IMR-90 (cell line): Measurements from ENCODE around the gene NSF. TPM values are rescaled to one million over a fixed set of nuclear protein-coding genes. Genes with fewer than 3 reads are reported as not detected.

Source experiments
- ATAC-seq: fragments of 200-7000 bp; cut with Tn5 transposase; 2 replicates; pipeline ENCODE4 v1.9.1; 2020; ENCODE audit warnings: low read depth, mild to moderate bottlenecking, moderate library complexity
- BruUV-seq: library from RNA; stranded (reverse); fragments of 400-500 nt; replicated peaks from 2 replicates; lab custom pipeline; 2021; lab: Mats Ljungman, UMichigan
- CTCF ChIA-PET: fragments of 300-600 bp; formaldehyde crosslinking; extraction: SDS; loops from one replicate; lab custom pipeline; 2021; ENCODE audit warnings: antibody characterized with exemption; lab: Yijun Ruan, JAX
- POLR2A ChIA-PET: fragments of 300-600 bp; sonication (Branson Sonifier 250); formaldehyde crosslinking; loops from one replicate; lab custom pipeline; 2022; ENCODE audit warnings: antibody characterized with exemption; ENCODE audit not compliant: unreplicated experiment; lab: Charles Lee
- DNase-seq: peaks from one replicate; pipeline ENCODE4 v3.0.0; 2013
- H2AFZ ChIP-seq: replicated peaks from 2 replicates; pipeline ENCODE3; 2013; ENCODE audit warnings: low read length, mild to moderate bottlenecking; ENCODE audit not compliant: poor library complexity
- H2AK5ac ChIP-seq: 2 replicates; pipeline ENCODE4 v1.6.1; 2013; ENCODE audit warnings: low read depth, low read length, inconsistent platforms
- H2AK9ac ChIP-seq: replicated peaks from 2 replicates; pipeline ENCODE3; 2013; ENCODE audit warnings: mild to moderate bottlenecking, low read depth, low read length, moderate library complexity; ENCODE audit not compliant: poor library complexity
- H2BK120ac ChIP-seq: 2 replicates; pipeline ENCODE4 v1.6.1; 2013; ENCODE audit warnings: low read depth, low read length, inconsistent platforms
- H2BK15ac ChIP-seq: 3 replicates; pipeline ENCODE4 v1.6.1; 2013; ENCODE audit warnings: low read depth, low read length, inconsistent platforms
- H2BK20ac ChIP-seq: 2 replicates; pipeline ENCODE4 v1.6.1; 2013; ENCODE audit warnings: low read depth, mild to moderate bottlenecking, inconsistent platforms, low read length, moderate library complexity
- H2BK5ac ChIP-seq: 2 replicates; pipeline ENCODE4 v1.6.1; 2013; ENCODE audit warnings: mild to moderate bottlenecking, low read depth, low read length, inconsistent platforms; ENCODE audit not compliant: poor library complexity, severe bottlenecking
- H3K14ac ChIP-seq: replicated peaks from 2 replicates; pipeline ENCODE4 v1.6.1; 2013; ENCODE audit warnings: low read depth, low read length, inconsistent platforms
- H3K18ac ChIP-seq: 2 replicates; pipeline ENCODE4 v1.6.1; 2013; ENCODE audit warnings: low read depth, low read length, control low read depth
- H3K23ac ChIP-seq: 2 replicates; pipeline ENCODE4 v1.6.1; 2013; ENCODE audit warnings: low read depth, low read length, inconsistent platforms
- H3K27ac ChIP-seq: 2 replicates; pipeline ENCODE4 v1.5.1; 2013; ENCODE audit warnings: mild to moderate bottlenecking, control low read depth, low read length; ENCODE audit not compliant: insufficient read depth
- H3K27me3 ChIP-seq: 2 replicates; pipeline ENCODE4 v1.6.1; 2013; ENCODE audit warnings: low read length; ENCODE audit not compliant: control insufficient read depth, insufficient read depth
- H3K36me3 ChIP-seq: 2 replicates; pipeline ENCODE4 v1.6.1; 2013; ENCODE audit warnings: low read length, mixed read lengths; ENCODE audit not compliant: control insufficient read depth, insufficient read depth
- H3K4ac ChIP-seq: 2 replicates; pipeline ENCODE4 v1.6.1; 2013; ENCODE audit warnings: low read depth, low read length, inconsistent platforms
- H3K4me1 ChIP-seq: 2 replicates; pipeline ENCODE4 v1.6.1; 2013; ENCODE audit warnings: low read length, mixed read lengths; ENCODE audit not compliant: control insufficient read depth, insufficient read depth
- H3K4me2 ChIP-seq: 2 replicates; pipeline ENCODE4 v1.6.1; 2013; ENCODE audit warnings: low read depth, mild to moderate bottlenecking, control low read depth, low read length, moderate library complexity
- H3K4me3 ChIP-seq: 2 replicates; pipeline ENCODE4 v1.5.1; 2013; ENCODE audit warnings: low read depth, mild to moderate bottlenecking, control low read depth, low read length, moderate library complexity; ENCODE audit not compliant: insufficient read depth
- H3K56ac ChIP-seq: 2 replicates; pipeline ENCODE4 v1.6.1; 2013; ENCODE audit warnings: low read length, inconsistent platforms; ENCODE audit not compliant: insufficient read depth; ENCODE audit errors: extremely low read depth
- H3K79me1 ChIP-seq, 2 experiments: 2 replicates each; pipeline ENCODE4 v1.6.1; 2013; ENCODE audit warnings: low read length in 2 of 2, inconsistent platforms in 1 of 2, low read depth in 1 of 2
- H3K9ac ChIP-seq: 2 replicates; pipeline ENCODE4 v1.6.1; 2013; ENCODE audit warnings: low read depth, low read length, control low read depth
- H3K9me1 ChIP-seq: 2 replicates; pipeline ENCODE4 v1.6.1; 2013; ENCODE audit warnings: low read length, inconsistent platforms; ENCODE audit not compliant: insufficient read depth
- H3K9me3 ChIP-seq: 2 replicates; pipeline ENCODE4 v1.6.1; 2013; ENCODE audit warnings: low read length; ENCODE audit not compliant: control insufficient read depth, insufficient read depth
- H4K20me1 ChIP-seq: 2 replicates; pipeline ENCODE4 v1.6.1; 2013; ENCODE audit warnings: low read length, inconsistent platforms; ENCODE audit not compliant: insufficient read depth
- H4K5ac ChIP-seq: 2 replicates; pipeline ENCODE4 v1.6.1; 2013; ENCODE audit warnings: mild to moderate bottlenecking, low read depth, low read length, control low read depth
- H4K8ac ChIP-seq, 2 experiments: 2 replicates each; pipeline ENCODE4 v1.6.1; 2013; ENCODE audit warnings: low read depth in 2 of 2, low read length in 2 of 2, control low read depth in 1 of 2, inconsistent platforms in 1 of 2
- H4K91ac ChIP-seq: 2 replicates; pipeline ENCODE4 v1.6.1; 2013; ENCODE audit warnings: low read depth, low read length, inconsistent platforms; ENCODE audit not compliant: insufficient read depth
- BHLHE40 ChIP-seq: fragments of 150-350 bp; IDR thresholded peaks from 2 replicates; pipeline ENCODE4 v1.6.1; 2016; ENCODE audit warnings: mild to moderate bottlenecking, low read depth, low read length
- CEBPB ChIP-seq: IDR thresholded peaks from 2 replicates; pipeline ENCODE4 v1.6.1; 2012; ENCODE audit warnings: low read depth, low read length, improper control_type of control experiment
- CHD1 ChIP-seq: IDR thresholded peaks from 2 replicates; pipeline ENCODE4 v1.6.1; 2012; ENCODE audit warnings: low read depth, low read length, improper control_type of control experiment
- CTCF ChIP-seq: conservative IDR thresholded peaks from 2 replicates; pipeline ENCODE4 v1.5.1; 2012; ENCODE audit warnings: mild to moderate bottlenecking, low read depth, low read length, improper control_type of control experiment
- ELK1 ChIP-seq: fragments of 150-350 bp; IDR thresholded peaks from 2 replicates; pipeline ENCODE4 v1.6.1; 2016; ENCODE audit warnings: low read depth, mild to moderate bottlenecking, low read length, moderate library complexity, borderline replicate concordance
- FOS ChIP-seq: fragments of 150-350 bp; IDR thresholded peaks from 2 replicates; pipeline ENCODE4 v1.6.1; 2016; ENCODE audit warnings: low read depth, low read length
- MAFK ChIP-seq: IDR thresholded peaks from 2 replicates; pipeline ENCODE4 v1.6.1; 2012; ENCODE audit warnings: low read depth, low read length, improper control_type of control experiment
- MAZ ChIP-seq: IDR thresholded peaks from 2 replicates; pipeline ENCODE4 v1.6.1; 2012; ENCODE audit warnings: low read depth, mild to moderate bottlenecking, low read length, improper control_type of control experiment, moderate library complexity, borderline replicate concordance
- MXI1 ChIP-seq: IDR thresholded peaks from 2 replicates; pipeline ENCODE4 v1.6.1; 2012; ENCODE audit warnings: low read depth, mild to moderate bottlenecking, low read length, moderate library complexity, borderline replicate concordance
- NFE2L2 ChIP-seq: fragments of 150-350 bp; IDR thresholded peaks from 2 replicates; pipeline ENCODE4 v1.6.1; 2016; ENCODE audit warnings: low read depth, mild to moderate bottlenecking, low read length
- POLR2A ChIP-seq: IDR thresholded peaks from 2 replicates; pipeline ENCODE4 v1.6.1; 2012; ENCODE audit warnings: mild to moderate bottlenecking, low read depth, low read length
- RAD21 ChIP-seq: IDR thresholded peaks from 2 replicates; pipeline ENCODE4 v1.6.1; 2012; ENCODE audit warnings: low read length, improper control_type of control experiment
- RCOR1 ChIP-seq: IDR thresholded peaks from 2 replicates; pipeline ENCODE4 v1.6.1; 2012; ENCODE audit warnings: mild to moderate bottlenecking, low read length, improper control_type of control experiment; ENCODE audit not compliant: insufficient replicate concordance
- SMC3 ChIP-seq: fragments of 150-350 bp; IDR thresholded peaks from 2 replicates; pipeline ENCODE4 v1.6.1; 2016; ENCODE audit warnings: low read depth, mild to moderate bottlenecking, antibody characterized with exemption, low read length, moderate library complexity
- USF2 ChIP-seq: fragments of 150-350 bp; IDR thresholded peaks from 2 replicates; pipeline ENCODE4 v1.6.1; 2017; ENCODE audit warnings: mild to moderate bottlenecking, antibody characterized with exemption, low read length, low read depth
- WGBS, 2 experiments: methylation state at CpG; one replicate each; pipeline versions ENCODE4 v1.1.5 to v1.1.7; 2013; ENCODE audit warnings: missing lambda C conversion rate in 2 of 2; ENCODE audit not compliant: insufficient read length in 1 of 2; ENCODE audit errors: extremely low coverage in 2 of 2; 5-methylcytosine and 5-hydroxymethylcytosine counted together
- dilution Hi-C: fragments of 300-500 bp; cut with HindIII; formaldehyde crosslinking; loops from one replicate; pipeline ENCODE4 v1.14.3; 2018; ENCODE audit warnings: low sequenced_read_pairs; ENCODE audit not compliant: unreplicated experiment
- in situ Hi-C: fragments of 300-500 bp; cut with MboI; formaldehyde crosslinking; loops from 3 replicates; pipeline ENCODE4 v1.14.3; 2019; ENCODE audit warnings: low sequenced_read_pairs, inconsistent platforms, mixed read lengths
- intact Hi-C: fragments of 100-400 bp; cut with micrococcal nuclease; formaldehyde crosslinking; loops from 2 replicates; pipeline ENCODE4 v1.10.0; 2022
- polyA plus RNA-seq, 3 experiments: library from polyadenylated mRNA; depleted of rRNA; stranded (reverse); fragments of >200 nt; gene quantifications; 2 replicates each; pipeline ENCODE4 v1.2.3, GENCODE V29; 2012; ENCODE audit warnings: low replicate concordance in 1 of 3
- total RNA-seq: library from RNA; depleted of rRNA; stranded (reverse); fragments of >200 nt; gene quantifications from 2 replicates; pipeline ENCODE4 v1.2.3, GENCODE V29; 2012

Gene NSF
- total and polyA plus RNA-seq, 2 of the 4 experiments (the other 2 are of a cell fraction), result 38.9 to 110 TPM

GRCh38 chr17:46759141-46759540, 168.7 kb downstream of the NSF start:
- dilution Hi-C loops, result no loop called here

More at GRCh38 chr17:46759141-46759540, 168.7 kb downstream of the NSF start:
- Histone ChIP-seq H4K8ac (no peak overlapping the region), H2BK120ac (no peak overlapping the region), H3K36me3 (peaks cover 12% of the 10 kb centered on the region), H4K5ac (no peak overlapping the region), H2BK20ac (no peak overlapping the region), H2AFZ (no peak overlapping the region), H3K56ac (no peak overlapping the region), H4K91ac (no peak overlapping the region), H3K4me2 (no peak overlapping the region), H4K20me1 (no peaks in the 10 kb centered on the region), H3K23ac (no peak overlapping the region), H3K9me3 (no peaks in the 10 kb centered on the region), H3K4me3 (no peak overlapping the region), H3K4me1 (peaks cover 3% of the 10 kb centered on the region; the same call in 1 of the 2 replicates), H2AK9ac (no peak overlapping the region), H2AK5ac (no peak overlapping the region), H3K79me1 (peaks cover 0 to 6% of the 10 kb centered on the region in 2 experiments; a peak in 1 of 4 replicates), H3K4ac (no peak overlapping the region), H2BK15ac (no peak overlapping the region), H3K18ac (no peak overlapping the region), H3K27me3 (no peaks in the 10 kb centered on the region), H2BK5ac (no peak overlapping the region), H3K14ac (no peak overlapping the region), H3K9ac (no peak overlapping the region), H3K27ac (no peak overlapping the region), H3K9me1 (peaks cover 13% of the 10 kb centered on the region)
- DNase-seq (no peak), ATAC-seq (no peak)
- TF ChIP-seq CTCF (no peak), MAFK (no peak), MXI1 (no peak), CEBPB (no peak), RCOR1 (no peak), MAZ (no peak), CHD1 (no peak), USF2 (no peak), NFE2L2 (no peak), POLR2A (no peak), SMC3 (no peak), ELK1 (no peak), BHLHE40 (no peak), FOS (no peak), RAD21 (no peak)
- POLR2A ChIA-PET, result no interaction called here
- in situ Hi-C loops, result no loop called here
- intact Hi-C loops, result loop anchor here (5.0 kb wide), 1 partner anchor 73 kb away; no protein-coding TSS in a partner anchor
- 89% methylated on average over 3 of the region's 9 CpGs; no CpG with 5 or more reads in 1 of the 2 experiments for WGBS, 2 experiments
- BruUV-seq, result no TSS peak
- CTCF ChIA-PET, result no interaction called here
